Activated CD8-positive, alpha-beta T cell treated with anti-CD3 and anti-CD28 coated beads for 36 hours (primary cell): ENCODE data around the gene ERAL1. TPM values are rescaled to one million over a fixed set of nuclear protein-coding genes. Genes with fewer than 3 reads are reported as not detected.
A peak's percentile ranks its signal among the peaks of the same experiment; 100 is the strongest.

ENCODE experiments used
- ATAC-seq: fragments of 200-7000 bp; cut with Tn5 transposase; one replicate; pipeline ENCODE4 v1.10.0; 2021; ENCODE audit warnings: mild to moderate bottlenecking, moderate library complexity
- CTCF ChIA-PET: fragments of 350-600 bp; sonication (Branson Sonifier 250); formaldehyde crosslinking; loops from one replicate; lab custom pipeline; 2021; ENCODE audit warnings: antibody characterized with exemption; lab: Charles Lee
- POLR2A ChIA-PET: fragments of 350-600 bp; sonication (Branson Sonifier 250); formaldehyde crosslinking; loops from one replicate; lab custom pipeline; 2021; ENCODE audit warnings: antibody characterized with exemption; lab: Charles Lee
- DNase-seq: peaks from one replicate; pipeline ENCODE4 v3.0.0-alpha.2; 2020
- H3K27ac Mint-ChIP-seq: one replicate; pipeline ENCODE4 v1.8.0; 2021; ENCODE audit warnings: mild to moderate bottlenecking, mixed read lengths
- H3K27me3 Mint-ChIP-seq: one replicate; pipeline ENCODE4 v1.8.0; 2021; ENCODE audit warnings: mixed read lengths
- H3K36me3 Mint-ChIP-seq: one replicate; pipeline ENCODE4 v1.8.0; 2021; ENCODE audit warnings: low read depth, mixed read lengths
- H3K4me1 Mint-ChIP-seq: one replicate; pipeline ENCODE4 v1.8.0; 2021; ENCODE audit warnings: low read depth, mixed read lengths
- H3K4me3 Mint-ChIP-seq: one replicate; pipeline ENCODE4 v1.8.0; 2021; ENCODE audit warnings: mild to moderate bottlenecking, moderate library complexity, mixed read lengths
- H3K9me3 Mint-ChIP-seq: one replicate; pipeline ENCODE4 v1.8.0; 2021; ENCODE audit warnings: mixed read lengths
- intact Hi-C: fragments of 100-400 bp; cut with micrococcal nuclease; formaldehyde crosslinking; loops from one replicate; pipeline ENCODE4 v1.10.0; 2022
- total RNA-seq, 2 experiments: library from RNA; stranded (reverse); gene quantifications; one replicate each; pipeline ENCODE4 v1.2.3, GENCODE V29; 2021
- TF ChIP-seq, protein P1 (sequence below): fragments of 200-600 bp; IDR thresholded peaks from one replicate; pipeline ENCODE4 v1.8.0; 2022; ENCODE audit warnings: antibody characterized with exemption, mild to moderate bottlenecking

ERAL1 gene
- total RNA-seq, 2 experiments from 2014 or later: 58.2 to 60.0 TPM

GRCh38 chr17:28839221-28839620, 15.6 kb upstream of the ERAL1 start:
- Mint-ChIP-seq H3K9me3 (no peaks in the 10 kb centered on the region), H3K4me1 (peaks cover 24% of the 10 kb centered on the region), H3K27me3 (no peaks in the 10 kb centered on the region), H3K36me3 (peaks cover 7% of the 10 kb centered on the region), H3K27ac (peak overlapping the region; percentile 50), H3K4me3 (no peak overlapping the region)
- DNase-seq (no peak), ATAC-seq (no peak)
- CTCF ChIA-PET: interaction anchor here (1.8 to 6.7 kb wide), 4 partner anchors 10 to 76 kb away, joined by 5 to 58 read pairs (median 10); no protein-coding TSS in a partner anchor
- POLR2A ChIA-PET: interaction anchor here (0.7 kb wide), 1 partner anchor 12 kb away, joined by 3 read pairs; no protein-coding TSS in a partner anchor
- intact Hi-C loops: no loop called here
- TF ChIP-seq, protein P1, sequence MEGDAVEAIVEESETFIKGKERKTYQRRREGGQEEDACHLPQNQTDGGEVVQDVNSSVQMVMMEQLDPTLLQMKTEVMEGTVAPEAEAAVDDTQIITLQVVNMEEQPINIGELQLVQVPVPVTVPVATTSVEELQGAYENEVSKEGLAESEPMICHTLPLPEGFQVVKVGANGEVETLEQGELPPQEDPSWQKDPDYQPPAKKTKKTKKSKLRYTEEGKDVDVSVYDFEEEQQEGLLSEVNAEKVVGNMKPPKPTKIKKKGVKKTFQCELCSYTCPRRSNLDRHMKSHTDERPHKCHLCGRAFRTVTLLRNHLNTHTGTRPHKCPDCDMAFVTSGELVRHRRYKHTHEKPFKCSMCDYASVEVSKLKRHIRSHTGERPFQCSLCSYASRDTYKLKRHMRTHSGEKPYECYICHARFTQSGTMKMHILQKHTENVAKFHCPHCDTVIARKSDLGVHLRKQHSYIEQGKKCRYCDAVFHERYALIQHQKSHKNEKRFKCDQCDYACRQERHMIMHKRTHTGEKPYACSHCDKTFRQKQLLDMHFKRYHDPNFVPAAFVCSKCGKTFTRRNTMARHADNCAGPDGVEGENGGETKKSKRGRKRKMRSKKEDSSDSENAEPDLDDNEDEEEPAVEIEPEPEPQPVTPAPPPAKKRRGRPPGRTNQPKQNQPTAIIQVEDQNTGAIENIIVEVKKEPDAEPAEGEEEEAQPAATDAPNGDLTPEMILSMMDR: no peak

DNA sequence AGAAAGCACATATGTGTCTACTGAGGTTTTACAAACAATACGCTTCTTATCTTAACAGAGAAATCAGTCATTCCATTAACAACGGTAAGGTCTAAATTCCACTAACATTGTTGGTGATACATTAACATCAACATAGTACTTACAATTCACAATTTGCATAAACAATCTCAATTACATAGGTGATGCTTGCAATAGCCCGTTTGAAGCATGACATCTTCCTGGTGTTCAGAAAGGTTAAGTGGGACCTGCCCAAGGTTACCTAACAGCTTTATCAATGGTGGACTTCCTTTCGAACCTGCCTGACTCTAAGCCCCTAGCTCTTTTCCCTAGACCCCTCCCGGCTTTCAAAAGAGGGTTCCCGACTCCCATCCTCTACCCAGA, 12.9 kb upstream of the ERAL1 start:
- peaks cover 4% of the 10 kb centered on the region for H3K36me3 Mint-ChIP-seq
- H3K27ac Mint-ChIP-seq: peak overlapping the region; percentile 92
- TF ChIP-seq, protein P1: no peak
- H3K27me3 Mint-ChIP-seq: no peaks in the 10 kb centered on the region
- POLR2A ChIA-PET: interaction anchor here (0.8 to 1.7 kb wide), 12 partner anchors 18 to 139 kb away, joined by 3 to 5 read pairs (median 3); partner anchors contain the start of gene TLCD1
- no peaks in the 10 kb centered on the region for H3K9me3 Mint-ChIP-seq
- peak; percentile 11 for ATAC-seq
- CTCF ChIA-PET: interaction anchor here (0.6 to 6.7 kb wide), 19 partner anchors 8 to 453 kb away, joined by 3 to 58 read pairs (median 4); partner anchors contain the start of genes DHRS13 and TLCD1
- peaks cover 21% of the 10 kb centered on the region for H3K4me1 Mint-ChIP-seq
- no peak for DNase-seq
- peak overlapping the region; percentile 86 for H3K4me3 Mint-ChIP-seq
- intact Hi-C loops: no loop called here

- no peaks in the 10 kb centered on the region for H3K9me3 Mint-ChIP-seq
- POLR2A ChIA-PET: interaction anchor here (0.8 to 1.7 kb wide), 14 partner anchors 18 to 139 kb away, joined by 3 to 5 read pairs (median 3); partner anchors contain the start of gene TLCD1
Measured at GRCh38 chr17:28842282-28843012, 12.4 kb upstream of the ERAL1 start, which contains the start of gene FAM222B. Gene FAM222B, minus strand, starts transcription at chr17:28842790. Its CDS starts 76,123 bp downstream, at chr17:28766667.

GRCh38 chr17:28843816-28844148, 11.0 kb upstream of the ERAL1 start:
- TF ChIP-seq, protein P1: no peak
- Mint-ChIP-seq H3K27me3 (no peaks in the 10 kb centered on the region), H3K4me1 (peaks cover 21% of the 10 kb centered on the region), H3K36me3 (peaks cover 4% of the 10 kb centered on the region), H3K27ac (no peak overlapping the region), H3K4me3 (peak overlapping the region; percentile 86), H3K9me3 (no peaks in the 10 kb centered on the region)
- DNase-seq (no peak), ATAC-seq (no peak)
- ChIA-PET CTCF (interaction anchor here (0.8 to 6.7 kb wide), 4 partner anchors 54 to 117 kb away, joined by 3 to 58 read pairs (median 12); partner anchors contain the start of genes DHRS13, FLOT2 and TLCD1), POLR2A (interaction anchor here (1.0 to 1.2 kb wide), 4 partner anchors 11 to 119 kb away, joined by 3 read pairs; partner anchors contain the start of gene ERAL1)
- intact Hi-C loops: no loop called here

More at GRCh38 chr17:28842282-28843012, 12.4 kb upstream of the ERAL1 start, which contains the start of gene FAM222B:
- peaks cover 21% of the 10 kb centered on the region for H3K4me1 Mint-ChIP-seq
- DNase-seq (peak; percentile 90), ATAC-seq (peak; percentile 99)
- TF ChIP-seq, protein P1: no peak
- peak within 1 kb of the TSS; percentile 86 for H3K4me3 Mint-ChIP-seq
- CTCF ChIA-PET: interaction anchor here (0.6 to 6.7 kb wide), 19 partner anchors 9 to 452 kb away, joined by 3 to 58 read pairs (median 4); partner anchors contain the start of genes DHRS13 and TLCD1
- H3K36me3 Mint-ChIP-seq: peaks cover 4% of the 10 kb centered on the region
- intact Hi-C loops: no loop called here
- no peaks in the 10 kb centered on the region for H3K27me3 Mint-ChIP-seq
- peak within 1 kb of the TSS; percentile 92 for H3K27ac Mint-ChIP-seq
